Measurements from ENCODE around the gene C1orf105.

C1orf105 gene

DNA sequence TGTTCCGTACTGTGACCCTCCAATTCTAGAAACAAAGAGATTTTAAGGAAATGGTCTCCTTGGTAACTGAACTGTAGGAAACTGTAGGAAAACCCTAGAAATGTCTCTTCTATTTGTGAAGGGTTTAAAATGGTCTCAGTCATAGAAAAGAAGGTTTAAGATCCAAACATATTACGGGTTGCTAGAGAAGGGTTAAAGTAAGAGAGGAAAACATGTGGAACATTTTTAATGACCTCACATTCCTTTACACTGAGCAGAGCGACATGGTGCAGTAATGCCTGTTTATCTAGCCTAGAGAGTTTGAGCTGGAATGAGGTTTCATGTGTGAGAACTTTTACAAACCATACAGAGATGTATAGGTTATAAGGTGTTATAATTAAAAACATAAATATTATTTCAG is 36.9 kb upstream of the C1orf105 start:
- Histone ChIP-seq H3K4me3 (replicated peaks; ENCODE audit: low read depth, low read length) (no peak overlapping the region), H3K27me3 (replicated peaks; ENCODE audit: control insufficient read depth, insufficient read depth, low read length) (no peaks in the 10 kb centered on the region), H3K36me3 (ENCODE audit: control insufficient read depth, insufficient read depth, low read length) (no peaks in the 10 kb centered on the region)
- TF ChIP-seq, protein P1, sequence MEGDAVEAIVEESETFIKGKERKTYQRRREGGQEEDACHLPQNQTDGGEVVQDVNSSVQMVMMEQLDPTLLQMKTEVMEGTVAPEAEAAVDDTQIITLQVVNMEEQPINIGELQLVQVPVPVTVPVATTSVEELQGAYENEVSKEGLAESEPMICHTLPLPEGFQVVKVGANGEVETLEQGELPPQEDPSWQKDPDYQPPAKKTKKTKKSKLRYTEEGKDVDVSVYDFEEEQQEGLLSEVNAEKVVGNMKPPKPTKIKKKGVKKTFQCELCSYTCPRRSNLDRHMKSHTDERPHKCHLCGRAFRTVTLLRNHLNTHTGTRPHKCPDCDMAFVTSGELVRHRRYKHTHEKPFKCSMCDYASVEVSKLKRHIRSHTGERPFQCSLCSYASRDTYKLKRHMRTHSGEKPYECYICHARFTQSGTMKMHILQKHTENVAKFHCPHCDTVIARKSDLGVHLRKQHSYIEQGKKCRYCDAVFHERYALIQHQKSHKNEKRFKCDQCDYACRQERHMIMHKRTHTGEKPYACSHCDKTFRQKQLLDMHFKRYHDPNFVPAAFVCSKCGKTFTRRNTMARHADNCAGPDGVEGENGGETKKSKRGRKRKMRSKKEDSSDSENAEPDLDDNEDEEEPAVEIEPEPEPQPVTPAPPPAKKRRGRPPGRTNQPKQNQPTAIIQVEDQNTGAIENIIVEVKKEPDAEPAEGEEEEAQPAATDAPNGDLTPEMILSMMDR (IDR thresholded peaks at IDR 0.05; ENCODE audit: insufficient read depth, low read length, poor library complexity, severe bottlenecking): no peak
- no peak for DNase-seq (ENCODE audit: extremely low read depth, insufficient read length)

DNA sequence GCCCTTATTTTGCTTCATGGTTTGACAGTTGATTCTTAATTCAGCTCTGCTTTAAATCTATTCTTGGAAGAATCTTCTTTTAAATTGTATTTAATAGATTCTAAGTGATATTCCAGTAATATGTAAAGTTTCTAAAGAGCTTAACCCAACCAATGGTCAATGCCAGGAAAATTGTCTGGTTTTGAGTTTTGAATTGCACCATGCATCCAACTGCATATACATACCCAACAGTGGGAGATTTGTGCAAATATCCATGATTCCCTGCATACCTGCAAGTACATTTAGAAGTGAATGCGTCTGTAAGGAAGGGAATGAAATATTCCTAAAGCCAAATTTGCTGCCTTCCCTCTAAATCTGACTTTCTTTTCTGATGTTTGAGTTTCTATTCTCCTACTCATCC is 35.8 kb upstream of the C1orf105 start:
- TF ChIP-seq, protein P1 (IDR thresholded peaks at IDR 0.05; ENCODE audit: insufficient read depth, low read length, poor library complexity, severe bottlenecking): no peak
- no peak for DNase-seq (ENCODE audit: extremely low read depth, insufficient read length)
- H3K27me3 ChIP-seq (replicated peaks; ENCODE audit: control insufficient read depth, insufficient read depth, low read length): no peaks in the 10 kb centered on the region
- no peaks in the 10 kb centered on the region for H3K36me3 ChIP-seq (ENCODE audit: control insufficient read depth, insufficient read depth, low read length)
- no peak overlapping the region for H3K4me3 ChIP-seq (replicated peaks; ENCODE audit: low read depth, low read length)

DNA sequence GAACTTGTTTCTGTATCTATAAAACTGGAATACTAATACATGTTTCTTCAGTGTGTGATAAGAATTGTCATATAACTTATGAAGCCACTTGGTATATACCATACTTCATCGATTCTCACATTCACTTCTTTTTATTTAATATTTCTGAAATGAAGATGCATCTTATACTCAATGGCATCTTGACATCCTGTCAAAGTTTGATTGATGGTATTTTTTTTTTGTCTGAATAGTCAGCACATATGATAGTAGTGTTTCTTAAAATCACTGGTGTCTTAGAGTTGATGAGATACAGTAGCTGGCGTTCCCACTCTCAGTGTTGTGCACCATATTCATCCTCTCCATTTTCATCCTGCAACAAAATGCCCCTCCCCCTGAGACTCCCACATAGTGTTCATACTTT is 34.4 kb upstream of the C1orf105 start:
- no peak for DNase-seq (ENCODE audit: extremely low read depth, insufficient read length)
- Histone ChIP-seq H3K4me3 (replicated peaks; ENCODE audit: low read depth, low read length) (no peak overlapping the region), H3K36me3 (ENCODE audit: control insufficient read depth, insufficient read depth, low read length) (no peaks in the 10 kb centered on the region), H3K27me3 (replicated peaks; ENCODE audit: control insufficient read depth, insufficient read depth, low read length) (no peaks in the 10 kb centered on the region)
- TF ChIP-seq, protein P1 (IDR thresholded peaks at IDR 0.05; ENCODE audit: insufficient read depth, low read length, poor library complexity, severe bottlenecking): no peak

DNA sequence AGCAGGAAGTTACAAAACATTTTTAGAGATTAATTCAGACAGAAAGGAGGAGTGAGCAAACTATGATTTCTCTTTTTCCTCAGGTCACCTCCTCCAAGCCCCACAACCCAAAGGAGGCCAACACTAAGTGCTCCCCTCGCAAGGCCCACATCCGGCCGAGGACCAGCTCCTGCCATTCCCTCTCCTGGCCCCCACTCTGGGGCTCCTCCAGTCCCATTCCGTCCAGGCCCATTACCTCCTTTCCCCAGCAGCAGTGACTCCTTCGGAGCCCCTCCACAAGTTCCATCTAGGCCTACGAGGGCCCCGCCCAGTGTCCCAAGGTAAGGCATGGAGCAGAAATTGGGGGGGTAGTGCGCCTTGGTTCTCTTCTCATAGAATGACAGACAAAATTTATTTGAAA is 32.0 kb upstream of the C1orf105 start:
- DNase-seq (ENCODE audit: extremely low read depth, insufficient read length): no peak
- Histone ChIP-seq H3K27me3 (replicated peaks; ENCODE audit: control insufficient read depth, insufficient read depth, low read length) (no peaks in the 10 kb centered on the region), H3K36me3 (ENCODE audit: control insufficient read depth, insufficient read depth, low read length) (no peaks in the 10 kb centered on the region), H3K4me3 (replicated peaks; ENCODE audit: low read depth, low read length) (no peak overlapping the region)
- TF ChIP-seq, protein P1 (IDR thresholded peaks at IDR 0.05; ENCODE audit: insufficient read depth, low read length, poor library complexity, severe bottlenecking): no peak

DNA sequence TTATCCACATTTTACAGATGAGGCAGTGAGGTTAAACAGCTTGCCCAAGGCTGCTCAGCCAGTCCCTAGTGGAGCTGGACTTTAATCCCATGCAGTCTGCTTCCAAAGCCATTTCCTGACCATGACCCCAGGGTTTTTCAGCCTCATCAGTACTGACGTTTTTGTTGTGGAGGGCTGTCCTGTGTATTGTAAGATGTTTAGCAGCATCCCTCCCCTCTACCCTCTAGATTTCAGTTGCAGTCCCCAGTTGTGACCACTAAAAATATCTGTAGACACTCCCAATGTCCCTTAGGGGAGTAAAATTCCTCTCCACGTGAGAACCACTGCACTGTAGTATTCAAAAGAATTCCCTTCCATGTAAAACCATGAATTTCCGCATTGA is 30.2 kb upstream of the C1orf105 start:
- Histone ChIP-seq H3K36me3 (ENCODE audit: control insufficient read depth, insufficient read depth, low read length) (no peaks in the 10 kb centered on the region), H3K27me3 (replicated peaks; ENCODE audit: control insufficient read depth, insufficient read depth, low read length) (no peaks in the 10 kb centered on the region), H3K4me3 (replicated peaks; ENCODE audit: low read depth, low read length) (no peak overlapping the region)
- TF ChIP-seq, protein P1 (IDR thresholded peaks at IDR 0.05; ENCODE audit: insufficient read depth, low read length, poor library complexity, severe bottlenecking): no peak
- no peak for DNase-seq (ENCODE audit: extremely low read depth, insufficient read length)
